Colonic mucosa (tissue), 4 donors: Measurements from ENCODE around the gene PDCD6IP. TPM values are rescaled to one million over a fixed set of nuclear protein-coding genes. Genes with fewer than 3 reads are reported as not detected.
"Not testable (repeated sequence)": the region's sequence is repeated elsewhere in the genome, so short reads cannot be mapped to it uniquely, and the experiment has no call there.

ENCODE experiments used
- DNase-seq: peaks from one replicate; pipeline ENCODE4 v3.0.0-alpha.2; 2020
- H3K27ac ChIP-seq: fragments of 200-600 bp; one replicate; pipeline ENCODE4 v1.8.0; 2021
- H3K27me3 ChIP-seq: fragments of 200-600 bp; one replicate; pipeline ENCODE4 v1.8.0; 2021
- H3K36me3 ChIP-seq: fragments of 200-600 bp; one replicate; pipeline ENCODE4 v1.8.0; 2021
- H3K4me1 ChIP-seq: fragments of 200-600 bp; one replicate; pipeline ENCODE4 v1.8.0; 2021; ENCODE audit warnings: mild to moderate bottlenecking
- H3K4me3 ChIP-seq: fragments of 200-600 bp; one replicate; pipeline ENCODE4 v1.8.0; 2021
- H3K9ac ChIP-seq, 2 donors: one replicate each; pipeline ENCODE4 v1.7.0; 2013; ENCODE audit warnings: control low read depth in 2 of 2, low read depth in 2 of 2, low read length in 2 of 2
- H3K9me3 ChIP-seq: fragments of 200-600 bp; one replicate; pipeline ENCODE4 v1.8.0; 2021
- intact Hi-C: fragments of 100-400 bp; cut with DNase I; formaldehyde crosslinking; loops from one replicate; pipeline ENCODE4 v1.14.1; 2022
- total RNA-seq, 2 donors: library from RNA; stranded (reverse); fragmentation: NEBNext Ultra II Directional in 1 of 2; extraction: Animal tissue kit (Norgen Biotek cat#: 25700) in 1 of 2; gene quantifications; one replicate each; pipeline ENCODE4 v1.2.1, GENCODE V29; 2021
- TF ChIP-seq, protein P1 (sequence below): fragments of 200-600 bp; IDR thresholded peaks from one replicate; pipeline ENCODE4 v1.8.0; 2022; ENCODE audit warnings: antibody characterized with exemption, mild to moderate bottlenecking
- donor health status: healthy.
- donor health status: DM: no; HTN: no; CAD: no.
- donor health status: DM: no; HTN: no; CAD: no.

The PDCD6IP gene
- total RNA-seq, 2 donors from 2014 or later, result 388 to 492 TPM

DNA sequence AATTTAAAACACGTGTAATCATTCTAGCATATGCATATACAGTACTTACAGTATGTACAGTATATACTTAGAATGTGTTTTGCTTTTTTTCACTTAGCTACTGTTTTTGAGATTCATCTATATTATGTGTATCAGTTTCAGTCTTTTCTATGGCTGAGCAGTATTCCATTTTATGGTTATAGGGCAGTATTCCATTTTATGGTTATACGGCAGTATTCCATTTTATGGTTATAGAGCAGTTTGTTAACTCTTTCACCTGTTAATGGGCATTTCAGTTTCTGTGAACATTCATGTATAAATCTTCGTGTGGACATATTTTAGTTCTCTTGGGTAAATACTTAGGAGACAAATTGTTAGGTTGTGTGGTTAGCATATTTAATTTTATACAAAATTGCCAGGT lies 40.9 kb downstream of the PDCD6IP start:
- no peak for DNase-seq
- H3K4me1 ChIP-seq, result peaks cover 8% of the 10 kb centered on the region
- intact Hi-C loops, result no loop called here

GRCh38 chr3:33840179-33840578 lies 41.7 kb downstream of the PDCD6IP start:
- DNase-seq, result peak; percentile 61
- Histone ChIP-seq H3K4me1 (peaks cover 8% of the 10 kb centered on the region), H3K27ac (no peak overlapping the region), H3K9ac (no peak overlapping the region), H3K36me3 (no peaks in the 10 kb centered on the region), H3K9me3 (no peaks in the 10 kb centered on the region), H3K27me3 (no peaks in the 10 kb centered on the region), H3K4me3 (no peak overlapping the region)
- TF ChIP-seq, protein P1, sequence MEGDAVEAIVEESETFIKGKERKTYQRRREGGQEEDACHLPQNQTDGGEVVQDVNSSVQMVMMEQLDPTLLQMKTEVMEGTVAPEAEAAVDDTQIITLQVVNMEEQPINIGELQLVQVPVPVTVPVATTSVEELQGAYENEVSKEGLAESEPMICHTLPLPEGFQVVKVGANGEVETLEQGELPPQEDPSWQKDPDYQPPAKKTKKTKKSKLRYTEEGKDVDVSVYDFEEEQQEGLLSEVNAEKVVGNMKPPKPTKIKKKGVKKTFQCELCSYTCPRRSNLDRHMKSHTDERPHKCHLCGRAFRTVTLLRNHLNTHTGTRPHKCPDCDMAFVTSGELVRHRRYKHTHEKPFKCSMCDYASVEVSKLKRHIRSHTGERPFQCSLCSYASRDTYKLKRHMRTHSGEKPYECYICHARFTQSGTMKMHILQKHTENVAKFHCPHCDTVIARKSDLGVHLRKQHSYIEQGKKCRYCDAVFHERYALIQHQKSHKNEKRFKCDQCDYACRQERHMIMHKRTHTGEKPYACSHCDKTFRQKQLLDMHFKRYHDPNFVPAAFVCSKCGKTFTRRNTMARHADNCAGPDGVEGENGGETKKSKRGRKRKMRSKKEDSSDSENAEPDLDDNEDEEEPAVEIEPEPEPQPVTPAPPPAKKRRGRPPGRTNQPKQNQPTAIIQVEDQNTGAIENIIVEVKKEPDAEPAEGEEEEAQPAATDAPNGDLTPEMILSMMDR, result no peak
- intact Hi-C loops, result no loop called here

More for the DNA sequence above, 40.9 kb downstream of the PDCD6IP start:
- TF ChIP-seq, protein P1, result no peak
- Histone ChIP-seq H3K36me3 (no peaks in the 10 kb centered on the region), H3K27ac (no peak overlapping the region), H3K27me3 (no peaks in the 10 kb centered on the region), H3K4me3 (no peak overlapping the region), H3K9me3 (no peaks in the 10 kb centered on the region), H3K9ac (no peak overlapping the region)

DNA sequence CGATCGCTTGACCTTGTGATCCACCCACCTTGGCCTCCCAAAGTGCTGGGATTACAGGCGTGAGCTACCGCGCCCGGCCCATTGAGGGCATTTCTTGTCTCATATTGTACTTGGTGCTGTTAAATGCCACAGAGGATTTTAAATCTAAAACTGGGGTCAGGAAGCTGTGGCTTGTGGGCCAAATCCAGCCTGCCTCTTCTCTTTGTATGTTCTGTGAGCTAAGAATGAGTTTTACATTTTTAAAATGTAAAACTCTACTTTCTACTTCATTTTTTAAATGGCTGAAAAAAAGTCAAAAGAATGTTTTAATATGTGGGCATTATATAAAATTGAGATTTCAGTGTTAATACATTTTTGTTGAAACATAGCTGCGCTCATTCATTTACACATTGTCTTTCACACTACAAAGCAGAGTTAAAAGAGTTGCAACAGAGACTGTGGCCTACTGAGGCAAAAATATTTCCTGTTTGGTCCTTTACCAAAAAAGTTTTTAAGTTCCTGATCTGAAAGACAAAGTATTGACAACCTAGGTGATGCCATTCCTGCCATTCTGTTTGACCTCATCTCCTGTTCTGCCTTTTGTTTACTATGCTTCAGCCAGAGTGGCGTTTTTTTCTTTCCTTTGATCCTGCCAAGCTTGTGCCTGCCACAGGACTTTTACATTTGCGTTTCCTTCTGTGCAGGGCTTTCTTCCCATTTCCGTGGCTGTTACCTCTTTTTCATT lies 50.4 kb downstream of the PDCD6IP start:
- no peaks in the 10 kb centered on the region for H3K36me3 ChIP-seq
- no peak for DNase-seq
- H3K4me3 ChIP-seq, result no peak overlapping the region
- no peaks in the 10 kb centered on the region for H3K27me3 ChIP-seq
- TF ChIP-seq, protein P1, result no peak
- H3K27ac ChIP-seq, result no peak overlapping the region
- H3K4me1 ChIP-seq, result no peaks in the 10 kb centered on the region
- intact Hi-C loops, result no loop called here
- H3K9me3 ChIP-seq, result no peaks in the 10 kb centered on the region
- no peak overlapping the region for H3K9ac ChIP-seq

GRCh38 chr3:33850599-33850998 lies 52.2 kb downstream of the PDCD6IP start:
- H3K27me3 ChIP-seq, H3K4me1 ChIP-seq, H3K9me3 ChIP-seq, H3K36me3 ChIP-seq, H3K4me3 ChIP-seq, intact Hi-C loops, DNase-seq, H3K9ac ChIP-seq, H3K27ac ChIP-seq: not testable (repeated sequence)

DNA sequence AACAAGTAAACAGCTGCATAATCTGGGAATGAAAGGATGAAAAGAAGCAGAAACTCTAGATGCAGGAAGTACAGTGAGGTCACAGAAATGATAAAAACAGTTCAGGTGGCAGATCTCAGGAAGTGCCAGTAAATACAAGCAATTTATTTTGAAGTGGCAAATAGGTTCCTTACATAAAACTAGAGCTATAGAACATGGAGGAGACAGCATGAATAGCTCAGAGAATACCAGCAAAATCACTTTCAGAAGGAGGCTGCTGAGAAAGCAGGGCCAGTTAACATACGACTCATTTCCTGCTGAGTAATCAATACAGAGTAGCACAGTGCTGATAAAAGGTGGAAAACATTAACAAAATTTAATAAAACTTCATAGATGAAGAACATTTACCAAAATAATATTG lies 57.0 kb downstream of the PDCD6IP start:
- H3K9ac ChIP-seq, H3K4me1 ChIP-seq, H3K27me3 ChIP-seq, H3K27ac ChIP-seq, intact Hi-C loops, H3K9me3 ChIP-seq, H3K4me3 ChIP-seq, DNase-seq, H3K36me3 ChIP-seq: not testable (repeated sequence)

DNA sequence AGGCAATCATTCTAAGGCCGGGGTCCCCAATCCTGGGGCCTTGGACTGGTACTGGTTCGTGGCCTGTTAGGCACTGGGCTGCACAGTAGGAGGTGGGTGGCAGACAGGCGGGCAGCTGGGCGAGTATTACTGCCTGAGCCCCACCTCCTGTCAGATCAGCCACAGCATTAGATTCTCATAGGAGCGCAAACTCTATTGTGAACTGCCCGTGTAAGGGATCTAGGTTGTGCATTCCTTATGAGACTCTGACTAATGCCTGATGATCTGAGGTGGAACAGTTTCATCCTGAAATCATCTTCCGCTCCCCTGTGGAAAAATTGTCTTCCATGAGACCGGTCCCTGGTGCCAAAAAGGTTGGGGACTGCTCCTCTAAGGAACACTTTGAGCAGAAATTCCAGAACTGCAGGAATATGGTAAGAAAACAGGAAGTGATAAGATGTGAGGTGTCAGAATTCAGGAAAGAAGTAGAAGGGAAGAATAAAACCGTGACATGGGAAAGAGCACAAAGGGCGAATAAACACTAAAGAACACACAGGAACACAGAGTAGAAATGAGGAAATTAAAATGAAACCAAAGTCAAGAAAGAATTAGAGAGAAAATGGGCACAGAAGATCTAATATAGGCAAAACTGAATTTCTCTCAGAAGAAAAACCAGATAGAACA lies 57.6 kb downstream of the PDCD6IP start:
- Histone ChIP-seq H3K9ac (no peak overlapping the region), H3K4me3 (no peak overlapping the region), H3K27ac (no peak overlapping the region), H3K36me3 (peaks cover 6% of the 10 kb centered on the region), H3K4me1 (no peaks in the 10 kb centered on the region), H3K9me3 (no peaks in the 10 kb centered on the region), H3K27me3 (no peaks in the 10 kb centered on the region)
- intact Hi-C loops, result no loop called here
- no peak for DNase-seq
- TF ChIP-seq, protein P1, result no peak

GRCh38 chr3:33857701-33858100 lies 59.3 kb downstream of the PDCD6IP start:
- H3K27me3 ChIP-seq, H3K4me1 ChIP-seq, H3K9ac ChIP-seq, intact Hi-C loops, H3K36me3 ChIP-seq, H3K27ac ChIP-seq, H3K9me3 ChIP-seq, DNase-seq, H3K4me3 ChIP-seq: not testable (repeated sequence)
